MM.1S (cell line): ENCODE results near the gene TRIM72.

Source experiments
- EZH2 ChIP-seq: fragments of 300-600 bp; sonication (generic); optimal IDR thresholded peaks from 2 replicates; pipeline ENCODE3; 2017; ENCODE audit warnings: low read depth, mild to moderate bottlenecking, antibody characterized with exemption, low read length, mixed read lengths
- TF ChIP-seq, protein P1 (sequence below): fragments of 300-600 bp; sonication (generic); IDR thresholded peaks from 2 replicates; pipeline ENCODE4 v1.5.1; 2016; ENCODE audit warnings: antibody characterized with exemption, low read length, mixed read lengths

DNA sequence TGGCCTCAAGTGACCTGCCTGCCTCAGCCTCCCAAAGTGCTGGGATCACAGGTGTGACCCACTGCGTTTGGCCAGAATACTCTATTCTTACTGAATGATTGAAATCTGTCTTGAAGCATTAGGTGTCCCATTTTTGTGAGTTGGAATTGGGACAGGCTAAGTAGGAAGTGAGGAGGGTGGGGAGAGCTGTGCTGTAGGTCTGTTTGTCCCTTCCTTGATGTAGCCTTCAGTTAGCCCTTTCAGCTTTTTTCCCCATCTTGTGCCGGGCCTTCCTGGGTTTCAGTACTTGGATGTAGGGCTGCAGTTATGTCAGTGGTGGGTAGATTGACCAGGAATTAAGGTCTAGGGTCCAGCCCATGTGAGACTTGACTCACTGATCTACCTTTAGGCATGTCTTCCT, 20.0 kb upstream of the TRIM72 start:
- TF ChIP-seq, protein P1, sequence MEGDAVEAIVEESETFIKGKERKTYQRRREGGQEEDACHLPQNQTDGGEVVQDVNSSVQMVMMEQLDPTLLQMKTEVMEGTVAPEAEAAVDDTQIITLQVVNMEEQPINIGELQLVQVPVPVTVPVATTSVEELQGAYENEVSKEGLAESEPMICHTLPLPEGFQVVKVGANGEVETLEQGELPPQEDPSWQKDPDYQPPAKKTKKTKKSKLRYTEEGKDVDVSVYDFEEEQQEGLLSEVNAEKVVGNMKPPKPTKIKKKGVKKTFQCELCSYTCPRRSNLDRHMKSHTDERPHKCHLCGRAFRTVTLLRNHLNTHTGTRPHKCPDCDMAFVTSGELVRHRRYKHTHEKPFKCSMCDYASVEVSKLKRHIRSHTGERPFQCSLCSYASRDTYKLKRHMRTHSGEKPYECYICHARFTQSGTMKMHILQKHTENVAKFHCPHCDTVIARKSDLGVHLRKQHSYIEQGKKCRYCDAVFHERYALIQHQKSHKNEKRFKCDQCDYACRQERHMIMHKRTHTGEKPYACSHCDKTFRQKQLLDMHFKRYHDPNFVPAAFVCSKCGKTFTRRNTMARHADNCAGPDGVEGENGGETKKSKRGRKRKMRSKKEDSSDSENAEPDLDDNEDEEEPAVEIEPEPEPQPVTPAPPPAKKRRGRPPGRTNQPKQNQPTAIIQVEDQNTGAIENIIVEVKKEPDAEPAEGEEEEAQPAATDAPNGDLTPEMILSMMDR = no peak
- no peak for TF ChIP-seq EZH2
